Endothelial cell of umbilical vein (primary cell): ENCODE data around the gene PARD3B. TPM values are rescaled to one million over a fixed set of nuclear protein-coding genes. Genes with fewer than 3 reads are reported as not detected.

Source experiments
- BruUV-seq: library from RNA; stranded (reverse); fragments of 400-500 nt; replicated peaks from 2 replicates; lab custom pipeline; 2021; lab: Mats Ljungman, UMichigan
- CTCF ChIA-PET: fragments of 300-600, 350-600 bp; sonication (Branson Sonifier 250); formaldehyde crosslinking; loops from one replicate; lab custom pipeline; 2021; ENCODE audit warnings: antibody characterized with exemption, inconsistent platforms; lab: Charles Lee
- POLR2A ChIA-PET: fragments of 300-600, 350-600 bp; sonication (Branson Sonifier 250); formaldehyde crosslinking; loops from one replicate; lab custom pipeline; 2021; ENCODE audit warnings: antibody characterized with exemption, inconsistent platforms; lab: Charles Lee
- DNase-seq: peaks from one replicate; pipeline ENCODE4 v3.0.0-alpha.2; 2011; ENCODE audit warnings: low read depth, low spot score
- FAIRE-seq: peaks from 2 replicates; lab custom pipeline; 2011; peaks lifted over from hg19 to GRCh38; lab: Jason Lieb, UNC
- H2AFZ ChIP-seq: 2 replicates; pipeline ENCODE4 v1.6.0; 2012; ENCODE audit warnings: low read depth, low read length, control low read depth, inconsistent platforms
- H3K27ac ChIP-seq: 2 replicates; pipeline ENCODE4 v1.5.1; 2011; ENCODE audit warnings: low read depth, mild to moderate bottlenecking, control low read depth, low read length, moderate library complexity; ENCODE audit not compliant: insufficient read depth
- H3K27me3 ChIP-seq, 2 experiments: 2 replicates each; pipeline versions ENCODE4 v1.6.0 to v1.6.1; 2011; ENCODE audit warnings: low read length in 2 of 2, mixed read lengths in 1 of 2; ENCODE audit not compliant: control insufficient read depth in 2 of 2, insufficient read depth in 2 of 2
- H3K36me3 ChIP-seq, 2 experiments: 2 replicates in 1 of 2; 3 replicates in 1 of 2; pipeline ENCODE4 v1.5.1; 2011; ENCODE audit warnings: low read length in 2 of 2, mild to moderate bottlenecking in 1 of 2, moderate library complexity in 1 of 2; ENCODE audit not compliant: control insufficient read depth in 2 of 2, insufficient read depth in 2 of 2; ENCODE audit errors: extremely low read depth in 1 of 2
- H3K4me1 ChIP-seq: 3 replicates; pipeline ENCODE4 v1.5.1; 2011; ENCODE audit warnings: mild to moderate bottlenecking, low read length; ENCODE audit not compliant: control insufficient read depth, insufficient read depth; ENCODE audit errors: extremely low read depth
- H3K4me2 ChIP-seq: 2 replicates; pipeline ENCODE4 v1.6.1; 2011; ENCODE audit warnings: low read length, control low read depth, mixed read lengths; ENCODE audit not compliant: insufficient read depth
- H3K4me3 ChIP-seq, 3 experiments: fragments of 200-600 bp in 1 of 3; sonication (generic), shearing (Covaris generic) in 1 of 3; replicated peaks in 1 of 3; 2 replicates each; pipeline ENCODE4 v1.5.1; 2011 to 2016; ENCODE audit warnings: control low read depth in 3 of 3, low read length in 3 of 3, mild to moderate bottlenecking in 2 of 3, inconsistent platforms in 1 of 3, low read depth in 1 of 3, moderate library complexity in 1 of 3; ENCODE audit not compliant: insufficient read depth in 1 of 3
- H3K79me2 ChIP-seq: 2 replicates; pipeline ENCODE4 v1.6.0; 2012; ENCODE audit warnings: low read length, inconsistent platforms; ENCODE audit not compliant: control insufficient read depth, insufficient read depth
- H3K9ac ChIP-seq: replicated peaks from 2 replicates; pipeline ENCODE3; 2011; ENCODE audit warnings: low read length, control low read depth; ENCODE audit not compliant: insufficient read depth; ENCODE audit errors: extremely low read depth
- H3K9me1 ChIP-seq: replicated peaks from 3 replicates; pipeline ENCODE4 v1.6.0; 2011; ENCODE audit warnings: mild to moderate bottlenecking, low read length; ENCODE audit not compliant: control insufficient read depth, insufficient read depth; ENCODE audit errors: extremely low read depth
- H3K9me3 ChIP-seq: replicated peaks from 2 replicates; pipeline ENCODE4 v1.5.1; 2012; ENCODE audit warnings: low read length, inconsistent platforms; ENCODE audit not compliant: control insufficient read depth, insufficient read depth
- H4K20me1 ChIP-seq: replicated peaks from 2 replicates; pipeline ENCODE3; 2011; ENCODE audit warnings: mild to moderate bottlenecking, low read length; ENCODE audit not compliant: control insufficient read depth, insufficient read depth; ENCODE audit errors: extremely low read depth
- CTCF ChIP-seq, 2 donors: IDR thresholded peaks; 1 replicate in 1 of 2; 2 replicates in 1 of 2; pipeline ENCODE4 v1.5.1; 2011; ENCODE audit warnings: low read length in 2 of 2, mild to moderate bottlenecking in 2 of 2, moderate library complexity in 2 of 2, control low read depth in 1 of 2, inconsistent platforms in 1 of 2, low read depth in 1 of 2; ENCODE audit not compliant: insufficient read depth in 1 of 2; ENCODE audit errors: extremely low read depth in 1 of 2
- EZH2 ChIP-seq: IDR thresholded peaks from 2 replicates; pipeline ENCODE4 v1.6.1; 2012; ENCODE audit warnings: borderline replicate concordance, low read depth, mild to moderate bottlenecking, moderate library complexity, low read length, inconsistent platforms; ENCODE audit not compliant: severe bottlenecking
- FOS ChIP-seq: IDR thresholded peaks from 2 replicates; pipeline ENCODE4 v1.6.1; 2011; ENCODE audit warnings: mild to moderate bottlenecking, low read length, moderate library complexity, borderline replicate concordance; ENCODE audit not compliant: insufficient read depth
- GATA2 ChIP-seq: IDR thresholded peaks from 2 replicates; pipeline ENCODE4 v1.7.0; 2011; ENCODE audit warnings: low read depth, mild to moderate bottlenecking, moderate library complexity, mixed read lengths, low read length; ENCODE audit not compliant: insufficient read length, insufficient read depth
- JUN ChIP-seq: IDR thresholded peaks from 2 replicates; pipeline ENCODE4 v1.6.1; 2011; ENCODE audit warnings: borderline replicate concordance, low read depth; ENCODE audit not compliant: insufficient read length, insufficient read depth
- MAX ChIP-seq: IDR thresholded peaks from 2 replicates; pipeline ENCODE4 v1.6.1; 2011; ENCODE audit not compliant: insufficient read depth, insufficient read length
- MYC ChIP-seq: IDR thresholded peaks from one replicate; pipeline ENCODE4 v1.6.1; 2011; ENCODE audit warnings: mild to moderate bottlenecking, low read depth, low read length
- POLR2A ChIP-seq: IDR thresholded peaks from 2 replicates; pipeline ENCODE4 v1.6.1; 2012; ENCODE audit warnings: low read depth, mild to moderate bottlenecking, control low read depth, low read length
- POLR2AphosphoS5 ChIP-seq: IDR thresholded peaks from 2 replicates; pipeline ENCODE4 v1.6.1; 2012; ENCODE audit warnings: low read depth, mild to moderate bottlenecking, control low read depth, low read length, moderate library complexity; ENCODE audit not compliant: insufficient read depth
- dilution Hi-C: fragments of 300-500 bp; cut with MboI; formaldehyde crosslinking; loops from one replicate; pipeline ENCODE4 v1.15.0; 2019; ENCODE audit warnings: low sequenced_read_pairs; ENCODE audit not compliant: extremely low pct_ligation_motif_present
- intact Hi-C: fragments of 100-400 bp; cut with micrococcal nuclease; formaldehyde crosslinking; loops from one replicate; pipeline ENCODE4 v1.10.0; 2022
- polyA plus RNA-seq, 4 experiments: library from polyadenylated mRNA; depleted of rRNA in 3 of 4; stranded (reverse) in 3 of 4; unstranded in 1 of 4; fragments of >200 nt; gene quantifications; 2 replicates each; pipeline versions ENCODE4 v1.2.1 to v1.2.3, GENCODE V29; 2011 to 2012; ENCODE audit warnings: missing spikeins in 1 of 4
- total RNA-seq: library from RNA; stranded (reverse); gene quantifications from 2 replicates; pipeline ENCODE4 v1.2.3, GENCODE V29; 2021

The PARD3B gene
- total and polyA plus RNA-seq, 2 donors (not counting 3 experiments of a cell fraction or from before 2014, with no cell fraction given): 2.2 to 30.9 TPM

GRCh38 chr2:204738721-204739120, 193.4 kb downstream of the PARD3B start:
- H3K4me2 ChIP-seq: no peak overlapping the region
- dilution Hi-C loops: no loop called here
- H3K36me3 ChIP-seq: no peaks in the 10 kb centered on the region
- no peaks in the 10 kb centered on the region for H4K20me1 ChIP-seq
- H3K9ac ChIP-seq: no peak overlapping the region
- no peaks in the 10 kb centered on the region for H3K27me3 ChIP-seq
- ChIA-PET POLR2A (no interaction called here), CTCF (no interaction called here)
- H3K9me3 ChIP-seq: no peaks in the 10 kb centered on the region
- H2AFZ ChIP-seq: no peak overlapping the region
- DNase-seq (no peak), FAIRE-seq (no peak)
- no TSS peak for BruUV-seq
- H3K27ac ChIP-seq: no peak overlapping the region
- intact Hi-C loops: no loop called here
- no peaks in the 10 kb centered on the region for H3K9me1 ChIP-seq
- TF ChIP-seq MAX (no peak), POLR2A (no peak), CTCF (IDR thresholded peaks at IDR 0.05; ENCODE audit: extremely low read depth in 1 of 2, insufficient read depth in 1 of 2, low read depth in 1 of 2, low read length in 2 of 2) (no peak), EZH2 (no peak), MYC (no peak), GATA2 (no peak), FOS (no peak), POLR2AphosphoS5 (no peak), JUN (no peak)
- H3K4me1 ChIP-seq: no peaks in the 10 kb centered on the region
- H3K79me2 ChIP-seq: no peaks in the 10 kb centered on the region
- H3K4me3 ChIP-seq: no peak overlapping the region
